Ammon's horn (tissue), 1 donor: ENCODE results near the gene MYBPH.

Experiments
- DNase-seq: peaks from one replicate; pipeline ENCODE4 v3.0.0-alpha.2; 2016; ENCODE audit warnings: low spot score

Gene MYBPH

DNA sequence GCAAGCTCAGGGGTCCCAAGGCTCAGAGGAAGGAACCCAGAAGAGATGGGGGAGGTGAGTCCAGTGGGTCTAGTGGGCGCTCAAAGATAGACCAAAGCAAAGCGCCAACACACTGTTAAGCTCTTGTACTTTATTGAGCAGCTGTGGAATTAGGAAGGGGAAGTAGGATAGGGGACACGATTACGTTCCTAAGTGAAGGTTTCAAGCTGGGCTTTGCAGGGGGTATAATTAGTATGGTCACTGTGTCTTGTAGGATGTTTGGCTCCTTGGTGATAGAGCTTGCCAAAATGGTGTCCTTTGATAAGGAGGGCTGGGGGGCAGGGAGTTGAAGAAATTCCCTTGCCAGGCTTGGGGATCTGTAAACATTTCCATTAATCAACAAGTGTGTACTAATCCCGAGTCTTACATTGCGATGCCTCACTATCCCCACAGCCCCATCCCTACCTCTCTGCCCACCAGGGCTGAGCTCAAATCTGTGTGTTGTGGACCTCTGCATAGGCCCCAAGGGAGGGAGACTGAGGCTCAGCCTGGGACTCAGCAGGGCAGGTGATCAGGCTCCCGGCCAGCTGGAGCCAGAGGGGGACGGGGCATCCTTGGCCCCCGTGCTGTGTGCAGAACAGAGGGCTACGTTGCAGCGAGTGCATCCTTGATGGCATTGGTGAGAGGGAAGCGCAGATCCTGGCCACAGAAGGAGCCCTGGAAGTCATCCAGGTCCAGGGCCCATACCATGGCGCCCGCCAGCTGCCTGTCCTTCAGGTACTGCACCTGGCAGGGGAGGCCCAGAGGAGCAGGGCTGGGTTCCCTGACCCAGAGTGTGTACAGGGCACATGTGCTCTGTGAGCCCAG lies 3.4 kb upstream of the MYBPH start:
- no peak for DNase-seq

DNA sequence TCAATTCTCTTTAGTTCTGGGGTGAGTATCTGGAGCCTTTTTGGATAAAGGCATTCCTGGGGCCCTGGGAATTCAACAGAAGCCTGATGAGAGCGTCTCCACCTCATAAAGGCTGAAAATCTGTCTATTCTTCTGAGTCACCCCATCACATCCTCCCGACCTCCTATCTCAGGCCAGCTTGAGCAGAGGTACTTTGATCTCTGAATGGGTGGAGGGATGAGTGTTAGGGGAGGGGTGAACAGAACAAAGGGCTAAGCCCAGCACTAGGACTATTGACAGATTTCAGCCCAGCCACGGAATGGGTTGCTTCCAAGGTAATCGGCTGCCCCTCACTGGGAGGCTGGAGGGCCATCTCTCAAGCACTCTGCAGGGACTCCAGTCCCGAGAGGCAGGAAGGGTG lies 2.5 kb upstream of the MYBPH start:
- no peak for DNase-seq

DNA sequence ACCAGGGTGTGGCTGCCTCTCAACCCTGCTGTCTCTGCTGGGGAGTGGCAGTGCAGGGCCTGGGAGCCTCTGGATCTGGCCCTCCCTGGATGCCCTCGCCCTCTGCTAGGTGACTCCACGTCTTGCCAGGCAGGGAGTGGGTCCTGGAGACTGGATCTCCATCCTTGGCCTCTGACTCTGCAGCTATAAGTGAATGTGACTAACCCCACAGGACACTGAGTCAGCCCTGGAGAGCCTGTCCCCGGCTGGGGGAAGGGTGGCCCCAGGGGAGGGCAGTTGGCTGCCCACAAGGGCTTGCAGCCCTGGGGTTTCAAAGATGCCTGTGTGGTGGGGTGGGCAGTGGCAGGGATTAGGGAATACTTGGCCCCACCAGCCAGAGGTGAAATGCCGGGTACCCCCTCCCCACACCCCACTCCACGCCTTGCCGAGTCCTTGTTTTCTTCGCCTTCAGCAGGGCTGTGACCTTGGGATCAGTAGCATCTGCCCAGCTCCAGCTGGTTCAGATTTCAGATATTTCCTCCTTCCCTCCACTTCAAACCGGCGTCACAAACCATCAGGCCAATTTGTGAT lies 1.9 kb upstream of the MYBPH start:
- no peak for DNase-seq

DNA sequence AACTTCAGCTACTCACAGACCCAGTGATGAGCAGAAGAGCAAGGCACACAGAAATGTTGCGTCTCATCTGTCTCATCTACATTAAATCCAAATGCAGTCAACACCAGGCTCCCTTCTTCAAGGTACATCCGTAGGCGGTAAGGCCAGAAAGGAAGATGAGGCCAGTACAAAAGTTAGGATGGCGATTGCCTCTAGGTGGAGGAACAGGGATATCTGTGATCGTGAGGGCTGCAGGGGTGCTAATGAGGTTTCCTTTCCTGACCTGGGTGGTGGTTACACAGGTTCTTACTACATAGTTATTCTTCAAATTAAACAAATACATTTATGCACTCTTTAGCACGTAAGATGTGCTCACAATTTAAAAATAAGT lies 1.4 kb upstream of the MYBPH start:
- DNase-seq: no peak

DNA sequence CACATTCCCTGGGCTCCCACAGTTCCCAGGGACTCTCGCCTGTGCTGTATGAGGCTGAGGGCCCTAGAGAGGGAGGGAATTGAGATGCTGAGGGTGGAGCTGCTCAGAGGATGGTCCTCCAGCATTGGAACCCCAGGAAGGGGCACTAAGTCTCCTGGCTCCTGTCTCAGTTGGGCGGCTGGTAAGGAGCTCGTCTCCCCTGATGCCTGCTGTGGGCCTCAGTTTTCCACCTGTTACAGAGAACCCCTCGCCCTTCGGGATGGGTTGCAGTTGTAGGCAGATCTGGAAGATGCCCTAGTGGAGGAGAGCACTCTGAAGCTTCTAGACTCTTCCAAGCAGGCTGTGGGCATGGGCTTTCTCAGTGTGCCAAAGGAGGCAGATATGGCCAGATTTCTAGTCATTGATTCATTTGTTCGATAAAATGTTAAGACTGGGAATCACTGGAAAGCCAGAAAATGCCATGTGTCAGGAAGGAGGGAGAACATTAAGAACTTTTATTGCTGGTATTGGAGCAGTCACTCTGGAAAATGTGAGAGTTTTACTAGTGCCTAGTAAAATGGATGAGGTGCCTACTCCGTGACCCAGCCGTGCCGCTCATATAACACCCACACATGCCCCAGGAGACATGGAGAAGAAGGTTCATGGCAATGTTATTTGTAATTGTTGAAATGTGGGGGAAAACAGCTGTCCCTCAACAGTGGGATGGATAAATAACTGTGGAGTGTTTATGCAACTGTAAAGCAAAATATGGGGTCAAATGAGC lies 828 bp upstream of the MYBPH start:
- DNase-seq: no peak

DNA sequence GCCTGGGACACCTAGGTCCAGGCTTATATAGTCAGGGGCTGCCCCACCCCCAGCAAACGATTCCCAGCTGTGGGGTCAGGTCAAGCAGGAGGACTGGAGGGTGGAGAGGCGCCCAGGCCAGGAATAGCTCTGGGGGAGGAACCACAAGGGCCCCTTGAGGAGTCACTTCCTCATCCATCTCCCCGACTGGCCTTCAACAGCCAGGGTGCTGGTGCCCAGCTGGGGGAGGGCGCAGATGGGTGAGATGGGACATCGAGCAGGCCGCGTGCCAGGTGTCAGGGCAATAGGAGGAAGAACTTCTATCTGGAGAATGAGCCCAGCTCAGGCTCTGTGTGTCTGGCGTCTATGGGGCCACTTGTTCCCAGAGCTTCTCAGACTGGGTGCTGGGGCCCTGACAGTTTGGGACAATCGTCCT lies 208 bp upstream of the MYBPH start:
- DNase-seq: peak; percentile 81

DNA sequence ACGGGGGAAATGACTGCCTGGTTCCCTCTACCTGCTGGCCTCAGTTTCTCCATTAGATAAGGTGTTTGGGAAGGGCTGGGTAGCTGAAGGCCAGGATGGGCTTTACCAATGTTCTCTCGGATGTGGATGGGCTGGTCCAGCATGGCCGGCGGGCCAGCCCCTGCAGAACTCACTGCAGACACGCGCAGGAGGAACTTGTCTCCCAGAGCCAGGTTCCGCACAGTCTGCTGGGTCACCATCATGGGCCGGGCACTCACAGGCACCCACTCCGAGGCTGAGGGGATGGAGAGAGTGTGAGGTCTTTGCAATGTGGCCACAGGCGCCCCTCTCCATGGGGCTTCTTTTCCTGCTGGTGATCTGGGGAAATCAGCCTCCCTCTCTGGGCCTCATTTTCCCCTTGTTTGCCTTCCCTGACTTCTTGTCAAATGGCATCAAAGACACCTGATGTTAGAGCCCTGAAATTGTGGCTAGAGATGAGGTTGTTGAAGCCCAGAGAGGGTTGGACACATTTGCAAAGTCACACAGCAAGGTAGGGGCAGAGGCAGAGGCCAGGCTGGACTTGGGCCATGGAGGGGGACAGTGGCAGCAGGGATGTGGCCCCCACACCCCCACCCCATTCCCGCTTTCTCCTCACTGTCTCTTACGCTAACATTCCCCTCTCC lies 1.2 kb downstream of the MYBPH start:
- DNase-seq: no peak

DNA sequence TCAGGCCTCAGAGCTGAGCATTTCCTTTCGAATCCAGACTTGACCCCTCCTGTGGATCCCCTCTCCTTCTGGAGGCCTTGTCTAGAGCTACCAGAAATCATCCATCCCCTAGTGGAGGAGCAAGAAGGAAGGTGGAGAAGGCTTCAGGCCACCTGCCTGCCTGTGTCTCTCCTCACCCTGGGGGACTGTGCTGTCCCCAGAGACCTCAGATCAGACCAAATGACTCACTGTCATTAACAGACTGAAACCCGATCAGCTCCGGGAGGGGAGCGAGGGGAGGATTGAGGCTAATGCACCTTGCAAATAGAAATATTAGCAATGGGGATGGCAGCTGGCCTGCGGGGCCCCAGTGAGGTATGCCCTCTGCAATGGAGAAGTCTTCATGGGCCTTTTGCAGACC lies 2.1 kb downstream of the MYBPH start:
- DNase-seq: no peak

DNA sequence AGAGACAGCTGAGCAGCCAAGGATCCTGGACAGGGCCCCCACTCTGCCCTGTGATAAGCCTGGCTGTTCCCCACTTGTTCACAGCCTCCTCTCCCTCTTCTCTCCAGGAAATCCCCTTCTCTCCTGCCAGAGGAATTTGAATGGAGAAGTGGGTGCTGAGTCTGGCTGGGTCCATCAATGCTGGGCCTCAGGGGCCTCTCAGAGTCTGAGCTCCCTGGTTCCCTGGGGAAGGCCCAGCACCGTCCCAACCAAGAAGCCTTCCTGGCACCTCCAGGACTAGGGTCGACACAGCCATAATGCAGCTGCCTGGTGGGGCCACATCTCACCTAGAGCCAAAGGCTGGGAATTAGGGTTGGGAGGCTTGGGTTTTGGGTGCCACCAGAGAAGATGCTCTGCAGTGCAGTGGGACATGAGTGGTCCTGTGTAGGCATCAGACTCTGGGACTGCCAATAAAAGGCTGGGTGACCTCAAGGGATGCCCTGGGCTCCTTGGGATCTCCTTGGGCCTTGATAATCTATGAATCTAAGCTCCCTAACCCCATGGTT lies 2.5 kb downstream of the MYBPH start:
- no peak for DNase-seq

DNA sequence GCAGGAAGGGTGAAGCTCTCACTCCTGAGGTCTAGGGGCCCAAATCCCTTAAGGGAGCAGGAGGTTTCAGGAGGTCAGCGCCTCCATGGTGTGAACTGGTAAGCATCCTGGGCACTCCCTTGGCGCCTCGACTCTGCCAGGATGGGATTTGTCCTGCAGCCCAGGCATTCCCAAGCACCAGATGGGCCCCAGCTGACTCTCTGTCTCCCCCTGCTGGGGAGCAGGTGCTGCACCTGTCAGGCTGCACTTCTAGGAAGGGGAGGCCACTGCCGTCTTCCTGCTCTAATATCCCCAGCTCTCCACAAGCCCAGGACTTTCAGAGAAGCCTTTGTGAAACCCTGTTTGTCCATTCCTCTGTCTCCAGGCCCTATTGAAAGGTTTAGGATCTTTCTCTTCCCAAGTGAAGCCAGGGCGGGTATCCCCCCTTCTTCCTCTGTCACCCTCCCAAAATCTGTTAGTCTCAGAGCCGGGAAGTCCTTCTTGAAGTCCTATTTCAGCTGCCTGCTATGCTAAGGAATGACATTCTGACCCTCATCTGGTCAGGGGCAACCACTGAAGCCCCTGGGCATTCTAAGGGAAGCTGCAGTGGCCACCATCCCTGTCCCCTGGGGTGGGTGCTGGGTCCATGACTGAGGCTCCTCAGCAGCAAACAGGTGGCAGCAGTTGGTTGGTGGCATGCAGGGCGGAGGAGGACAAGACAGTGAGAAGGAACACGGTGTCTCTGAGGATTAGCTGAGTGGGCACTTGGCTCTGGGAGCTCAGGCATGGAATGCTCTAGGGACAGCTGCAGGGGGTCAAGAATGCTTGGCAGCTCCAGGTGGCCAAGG lies 3.2 kb downstream of the MYBPH start:
- peak; percentile 77 for DNase-seq

DNA sequence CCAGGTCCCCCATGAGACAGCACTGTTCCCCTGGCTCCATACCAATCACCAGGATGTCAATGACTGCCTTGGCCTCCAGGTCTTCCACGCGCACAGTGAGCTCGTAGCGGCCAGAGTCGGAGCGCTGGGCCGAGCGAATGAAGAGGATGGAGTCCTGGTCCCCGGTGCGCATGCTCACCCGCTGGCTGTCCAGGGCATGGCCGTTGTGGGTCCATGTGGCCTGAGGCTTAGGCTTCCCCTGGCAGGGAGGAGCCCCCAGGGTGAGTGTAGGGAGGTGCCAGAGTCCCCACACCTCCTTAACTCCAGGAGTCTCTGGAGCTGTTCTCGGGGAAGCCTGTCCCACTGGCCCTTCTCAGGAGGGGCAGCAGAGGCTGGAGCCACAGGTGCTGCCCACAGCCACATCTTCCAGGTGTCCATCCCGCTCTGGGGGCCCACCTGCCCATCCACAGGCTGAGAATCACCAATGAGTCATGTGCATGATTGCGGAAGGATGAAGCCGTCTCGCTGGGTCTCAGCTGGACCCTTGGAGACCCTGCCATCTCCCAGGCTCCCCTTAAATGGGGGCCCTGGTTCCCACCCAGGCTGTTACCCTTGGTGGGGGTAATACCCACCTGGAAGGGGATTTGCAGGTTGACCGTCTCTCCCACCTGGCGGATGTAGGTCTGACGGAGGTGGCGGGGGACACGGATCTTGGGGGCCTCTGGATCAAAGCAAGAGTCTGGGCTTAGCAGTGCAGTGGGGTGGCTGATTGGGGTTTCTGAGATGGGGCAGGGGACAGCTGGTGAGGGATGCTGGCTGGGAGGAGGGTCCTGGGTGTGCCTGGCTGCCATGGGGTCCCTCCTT lies 4.1 kb downstream of the MYBPH start:
- no peak for DNase-seq

DNA sequence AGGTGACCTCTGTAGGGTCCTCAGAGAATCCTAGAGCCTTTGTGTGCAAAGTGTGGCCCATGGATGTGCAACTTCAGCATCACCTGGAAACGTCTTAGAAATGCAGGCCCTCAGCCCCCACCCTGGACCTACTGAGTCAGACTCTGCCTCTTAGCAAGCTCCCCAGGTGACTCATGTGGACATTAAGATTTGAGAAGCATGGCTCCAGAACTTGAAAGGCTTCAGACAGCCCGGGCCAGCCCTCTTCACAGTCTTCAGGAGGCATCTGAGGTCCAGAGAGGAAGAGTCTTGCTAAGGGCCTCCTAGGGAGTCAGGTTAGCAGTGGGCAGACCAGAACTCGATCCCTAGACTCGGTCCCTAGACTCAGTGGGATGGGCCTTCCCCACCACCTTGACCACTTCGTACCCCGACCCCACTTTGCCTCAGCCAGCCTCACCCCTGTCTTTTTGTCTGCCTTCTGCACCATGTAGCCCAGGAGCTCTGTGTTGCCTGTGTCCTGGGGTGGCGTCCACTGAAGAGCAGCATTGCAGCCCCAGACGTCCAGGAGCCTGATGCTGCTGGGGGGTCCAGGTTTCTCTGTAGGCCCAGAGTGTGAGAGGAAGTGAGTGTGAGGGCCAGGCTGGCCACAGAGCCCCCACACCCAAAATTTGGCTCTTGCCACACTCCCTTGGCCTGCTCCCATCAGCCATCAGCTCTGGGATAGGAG lies 4.8 kb downstream of the MYBPH start:
- DNase-seq: no peak

DNA sequence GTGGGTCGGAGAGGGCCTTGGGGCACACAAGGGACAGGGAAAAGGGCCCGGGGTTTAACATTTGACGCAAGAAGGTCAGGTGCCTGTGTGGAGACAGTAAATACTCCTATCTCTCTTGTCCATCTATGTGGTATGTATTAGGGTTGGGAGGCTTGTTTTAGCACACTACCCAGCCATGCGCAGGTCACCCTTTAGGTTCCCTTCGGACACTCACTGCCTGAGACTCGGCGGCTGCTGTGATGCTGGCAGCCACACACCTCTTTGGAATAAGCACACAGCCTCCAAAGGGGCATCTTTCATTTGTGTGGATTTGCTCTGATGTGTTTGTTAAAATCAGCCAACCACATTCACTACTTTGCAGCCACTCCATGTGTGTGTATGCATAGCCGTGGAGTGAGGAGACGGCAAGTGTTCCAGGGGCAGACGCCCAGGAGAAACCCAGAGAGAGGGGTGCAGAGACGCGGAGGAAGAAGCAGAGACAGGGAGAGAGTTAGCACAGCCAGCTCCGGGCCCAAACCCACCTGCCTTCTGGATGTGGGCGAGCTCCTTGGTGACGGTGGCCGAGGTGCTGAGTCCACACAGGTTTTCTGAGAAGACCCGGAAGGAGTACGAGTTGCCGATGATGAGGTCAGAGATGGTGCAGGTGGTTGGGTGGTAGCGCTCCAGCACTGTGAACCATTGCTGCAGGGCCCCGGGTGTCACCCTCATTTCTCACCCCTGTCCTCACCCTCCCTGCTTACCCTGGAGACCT lies 5.7 kb downstream of the MYBPH start:
- no peak for DNase-seq

DNA sequence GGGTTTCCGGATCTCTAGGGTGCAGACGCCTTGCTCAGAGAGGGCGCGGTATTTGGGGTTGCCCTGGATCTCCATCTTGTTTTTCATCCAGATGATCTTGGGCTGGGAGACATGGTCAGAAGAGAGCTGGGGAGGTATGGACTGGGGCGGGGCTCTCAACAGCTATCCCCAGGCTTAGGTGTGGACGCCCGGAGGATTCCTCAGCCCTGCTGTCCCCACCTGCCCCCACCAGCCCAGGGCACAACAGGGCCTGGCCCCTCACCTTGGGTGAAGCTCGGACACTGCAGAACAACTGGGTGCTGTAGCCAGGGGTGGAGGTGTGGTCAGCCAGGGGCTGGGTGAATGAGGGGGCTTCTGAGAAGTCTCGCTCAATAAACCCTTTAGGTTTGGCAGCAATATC lies 6.6 kb downstream of the MYBPH start:
- DNase-seq: no peak

DNA sequence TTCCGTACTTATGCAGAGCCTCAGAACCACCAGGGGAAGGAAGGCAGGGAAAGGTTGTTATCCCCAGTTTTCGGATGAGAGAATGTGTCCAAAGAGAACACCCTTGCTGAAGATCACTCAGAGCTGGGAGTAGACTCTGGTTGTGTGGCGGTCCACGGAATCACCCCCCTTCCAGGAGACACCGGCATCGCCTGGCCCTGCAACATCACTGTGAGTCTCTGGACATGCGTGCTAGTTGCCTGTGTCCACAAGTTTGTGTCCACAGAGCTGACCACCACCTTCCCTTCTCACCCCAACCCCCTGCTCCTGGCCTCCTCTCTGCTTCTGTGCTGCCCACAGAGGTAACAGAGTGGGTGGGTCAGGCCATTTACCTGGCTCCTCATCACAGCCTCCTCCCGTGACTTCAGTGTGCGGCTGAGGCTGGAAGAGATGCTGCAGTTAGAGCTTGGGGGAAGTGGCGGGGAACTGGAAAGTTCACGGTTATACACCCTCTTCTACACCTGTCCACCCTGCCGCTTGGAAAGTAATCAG lies 7.3 kb downstream of the MYBPH start:
- no peak for DNase-seq

DNA sequence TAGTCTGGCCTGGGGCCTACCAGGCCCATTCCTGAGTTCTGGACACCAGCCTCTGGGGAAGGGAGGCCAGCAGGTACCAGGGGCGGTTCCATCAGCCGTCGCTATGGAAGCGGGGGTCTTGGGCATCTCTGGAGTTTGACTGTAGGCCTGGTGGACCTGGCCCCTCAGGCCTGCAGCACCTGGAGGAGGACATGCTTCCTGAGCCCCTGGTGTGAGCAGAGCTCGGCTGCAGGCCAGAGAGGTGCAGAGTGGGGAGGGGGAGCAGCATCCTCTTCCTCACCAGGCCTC lies 7.8 kb downstream of the MYBPH start:
- no peak for DNase-seq

DNA sequence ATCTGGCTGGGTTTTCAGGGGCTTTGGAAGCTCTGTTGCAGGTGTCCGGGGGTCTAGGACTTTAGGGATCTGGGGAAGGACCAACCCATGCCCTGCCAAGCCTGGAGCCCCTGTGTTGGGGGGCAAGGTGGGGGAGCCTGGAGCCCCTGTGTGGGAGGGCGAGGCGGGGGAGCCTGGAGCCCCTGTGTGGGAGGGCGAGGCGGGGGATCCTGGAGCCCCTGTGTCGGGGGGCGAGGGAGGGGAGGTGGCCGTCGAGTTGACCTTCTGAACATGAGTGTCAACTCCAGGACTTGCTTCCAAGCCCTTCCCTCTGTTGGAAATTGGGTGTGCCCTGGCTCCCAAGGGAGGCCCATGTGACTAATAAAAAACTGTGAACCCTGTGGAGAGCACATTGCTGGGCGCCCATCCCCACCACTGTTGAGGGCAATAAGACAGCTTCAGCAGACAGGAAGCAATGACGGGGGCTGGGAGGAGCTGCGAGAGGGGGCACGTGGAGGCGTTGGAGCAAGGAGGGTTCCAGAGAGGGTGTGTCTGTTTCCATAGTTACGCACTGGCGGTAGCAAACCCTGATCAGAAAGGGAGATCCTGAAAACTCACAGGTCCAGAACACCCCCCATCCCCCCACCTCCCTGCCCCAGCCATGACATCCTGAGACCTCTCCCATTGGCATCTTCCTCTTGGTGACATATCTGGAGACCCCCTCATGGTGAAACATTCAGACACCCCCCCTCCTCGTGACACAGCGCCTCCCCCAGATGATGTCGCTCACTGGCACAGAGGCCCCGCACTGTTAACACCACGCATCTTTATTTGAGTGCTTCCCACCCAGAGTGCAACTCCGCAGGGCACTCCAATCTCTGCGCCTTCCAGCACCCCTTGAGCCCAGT lies 8.4 kb downstream of the MYBPH start:
- no peak for DNase-seq
